HG03139 (cell line): Measurements from ENCODE around the gene SMIM9.
A peak's percentile ranks its signal among the peaks of the same experiment; 100 is the strongest.
"Not testable (repeated sequence)": the region's sequence is repeated elsewhere in the genome, so short reads cannot be mapped to it uniquely, and the experiment has no call there.

Experiments
- ATAC-seq: cut with Tn5 transposase; IDR thresholded peaks from one replicate; pipeline ENCODE4 v1.9.1; 2021; ENCODE audit not compliant: unreplicated experiment

Gene SMIM9

GRCh38 chrX:154834562-154834961, at the start of gene SMIM9:
Gene SMIM9, minus strand, starts transcription at chrX:154834662. Its CDS starts 3,806 bp downstream, at chrX:154830856.
- no peak for ATAC-seq

GRCh38 chrX:154884069-154884468, 49.6 kb upstream of the SMIM9 start:
- ATAC-seq, result not testable (repeated sequence)

GRCh38 chrX:154873329-154873728, 38.9 kb upstream of the SMIM9 start:
- no peak for ATAC-seq

GRCh38 chrX:154868522-154868921, 34.1 kb upstream of the SMIM9 start:
- not testable (repeated sequence) for ATAC-seq

- no peak for ATAC-seq
Observed at GRCh38 chrX:154855256-154855655, 20.8 kb upstream of the SMIM9 start.

GRCh38 chrX:154850957-154851611, 16.6 kb upstream of the SMIM9 start:
- ATAC-seq, result no peak

- ATAC-seq, result no peak
Observed at GRCh38 chrX:154840856-154841255, 6.4 kb upstream of the SMIM9 start.

GRCh38 chrX:154836163-154836562, 1.7 kb upstream of the SMIM9 start:
- ATAC-seq, result no peak

GRCh38 chrX:154833746-154834274, 652 bp downstream of the SMIM9 start:
- no peak for ATAC-seq

- no peak for ATAC-seq
Observed at GRCh38 chrX:154829926-154830442, 4.5 kb downstream of the SMIM9 start.

- no peak for ATAC-seq
Observed at GRCh38 chrX:154829134-154829533, 5.3 kb downstream of the SMIM9 start.

- no peak for ATAC-seq
Observed at GRCh38 chrX:154828016-154828408, 6.5 kb downstream of the SMIM9 start.

- ATAC-seq, result peak; percentile 94
Observed at GRCh38 chrX:154827194-154828015, 7.1 kb downstream of the SMIM9 start.

- ATAC-seq, result not testable (repeated sequence)
Observed at GRCh38 chrX:154825586-154825985, 8.9 kb downstream of the SMIM9 start.

- no peak for ATAC-seq
Observed at GRCh38 chrX:154824638-154825037, 9.8 kb downstream of the SMIM9 start.

GRCh38 chrX:154822029-154822428, 12.4 kb downstream of the SMIM9 start:
- no peak for ATAC-seq

GRCh38 chrX:154821523-154821922, 12.9 kb downstream of the SMIM9 start:
- ATAC-seq, result no peak

- ATAC-seq, result no peak
Observed at GRCh38 chrX:154819771-154820341, 14.6 kb downstream of the SMIM9 start.

GRCh38 chrX:154818916-154819770, 15.3 kb downstream of the SMIM9 start:
- no peak for ATAC-seq

- not testable (repeated sequence) for ATAC-seq
Observed at GRCh38 chrX:154817048-154817618, 17.3 kb downstream of the SMIM9 start.
